K562 (cell line): ENCODE data around the gene CDC14A. TPM values are rescaled to one million over a fixed set of nuclear protein-coding genes. Genes with fewer than 3 reads are reported as not detected.

Experiments
- ATAC-seq: fragments of 200-7000 bp; cut with Tn5 transposase; 3 replicates; pipeline ENCODE4 v1.9.1; 2020; ENCODE audit warnings: moderate library complexity
- BruUV-seq: library from RNA; stranded (reverse); fragments of 400-500 nt; replicated peaks from 2 replicates; lab custom pipeline; 2021; lab: Mats Ljungman, UMichigan
- CTCF ChIA-PET: fragments of 300-600 bp; formaldehyde crosslinking; extraction: SDS; loops from one replicate; lab custom pipeline; 2021; ENCODE audit warnings: low intra/inter-chr PET ratio; lab: Yijun Ruan, JAX
- POLR2A ChIA-PET: fragments of 300-600, 350-650 bp; sonication (Branson Sonifier 250); formaldehyde crosslinking; extraction: SDS; loops from one replicate; lab custom pipeline; 2021; ENCODE audit warnings: antibody characterized with exemption, inconsistent platforms; lab: Yijun Ruan, JAX
- DNase-seq, 4 experiments: peaks; one replicate each; pipeline versions ENCODE4 v3.0.0 to v3.0.0-alpha.2; 2011 to 2018; ENCODE audit warnings: low spot score in 3 of 4, mixed read lengths in 3 of 4; ENCODE audit errors: extremely low read depth in 1 of 4
- FAIRE-seq: peaks from 2 replicates; lab custom pipeline; 2011; peaks lifted over from hg19 to GRCh38; lab: Jason Lieb, UNC
- H2AFZ ChIP-seq: 2 replicates; pipeline ENCODE4 v1.6.0; 2011; ENCODE audit warnings: low read depth, low read length, control low read depth, inconsistent platforms
- H3K27ac ChIP-seq: fragments of 200-600 bp; 3 replicates; pipeline ENCODE4 v1.8.0; 2011; ENCODE audit warnings: low read depth, mild to moderate bottlenecking, control low read depth, inconsistent platforms, low read length, moderate library complexity, mixed read lengths; ENCODE audit errors: extremely low read depth
- H3K27me3 ChIP-seq, 2 experiments: fragments of 300-600 bp in 1 of 2; 2 replicates in 1 of 2; 3 replicates in 1 of 2; pipeline versions ENCODE4 v1.6.0 to v1.8.0; 2011; ENCODE audit warnings: inconsistent platforms in 2 of 2, low read length in 2 of 2, mild to moderate bottlenecking in 1 of 2, mixed read lengths in 1 of 2, moderate library complexity in 1 of 2; ENCODE audit not compliant: control insufficient read depth in 2 of 2, insufficient read depth in 2 of 2
- H3K36me3 ChIP-seq: fragments of 300-600 bp; 3 replicates; pipeline ENCODE4 v1.8.0; 2011; ENCODE audit warnings: mild to moderate bottlenecking, low read length, inconsistent platforms; ENCODE audit not compliant: control insufficient read depth, insufficient read depth
- H3K4me1 ChIP-seq, 2 experiments: fragments of 200-600 bp in 1 of 2; replicated peaks in 1 of 2; 2 replicates in 1 of 2; 3 replicates in 1 of 2; pipeline versions ENCODE4 v1.5.1 to v1.8.0; 2011; ENCODE audit warnings: inconsistent platforms in 2 of 2, low read length in 2 of 2, mild to moderate bottlenecking in 1 of 2, mixed read lengths in 1 of 2, moderate library complexity in 1 of 2; ENCODE audit not compliant: control insufficient read depth in 2 of 2, insufficient read depth in 2 of 2
- H3K4me2 ChIP-seq: 2 replicates; pipeline ENCODE4 v1.6.1; 2011; ENCODE audit warnings: low read length, control low read depth, inconsistent platforms, mixed read lengths; ENCODE audit not compliant: insufficient read depth
- H3K4me3 ChIP-seq: fragments of 200-600 bp; sonication (generic), shearing (Covaris generic); 2 replicates; pipeline ENCODE4 v1.5.1; 2016; ENCODE audit warnings: control low read depth, inconsistent platforms
- H3K79me2 ChIP-seq: fragments of 200-600 bp; 3 replicates; pipeline ENCODE4 v1.8.0; 2011; ENCODE audit warnings: low read length, inconsistent platforms; ENCODE audit not compliant: control insufficient read depth, insufficient read depth
- H3K9ac ChIP-seq, 2 experiments: 2 replicates each; pipeline versions ENCODE4 v1.6.0 to v1.6.1; 2011; ENCODE audit warnings: low read depth in 2 of 2, low read length in 2 of 2, control low read depth in 1 of 2, inconsistent platforms in 1 of 2, mild to moderate bottlenecking in 1 of 2, mixed read lengths in 1 of 2; ENCODE audit not compliant: insufficient read depth in 1 of 2
- H3K9me1 ChIP-seq: one replicate; pipeline ENCODE4 v1.6.0; 2011; ENCODE audit warnings: inconsistent platforms, mild to moderate bottlenecking, low read length, moderate library complexity; ENCODE audit not compliant: control insufficient read depth, insufficient read depth
- H3K9me3 ChIP-seq: replicated peaks from 2 replicates; pipeline ENCODE4 v1.5.1; 2011; ENCODE audit warnings: low read depth, low read length, inconsistent platforms; ENCODE audit not compliant: control insufficient read depth, insufficient read depth
- H4K20me1 ChIP-seq: replicated peaks from 2 replicates; pipeline ENCODE4 v1.6.1; 2011; ENCODE audit warnings: low read length, inconsistent platforms, mixed read lengths; ENCODE audit not compliant: control insufficient read depth, insufficient read depth
- CBFA2T2 ChIP-seq: fragments of 450-650 bp; conservative IDR thresholded peaks from 2 replicates; pipeline ENCODE4 v1.6.1; 2017; ENCODE audit warnings: mild to moderate bottlenecking
- HMGN3 ChIP-seq: IDR thresholded peaks from 2 replicates; pipeline ENCODE4 v1.6.1; 2011; ENCODE audit warnings: borderline replicate concordance, low read depth, mild to moderate bottlenecking, mixed read lengths, low read length; ENCODE audit not compliant: insufficient read length; ENCODE audit errors: extremely low read depth
- JUNB ChIP-seq: fragments of 450-650 bp; formaldehyde crosslinking; conservative IDR thresholded peaks from 2 replicates; pipeline ENCODE4 v1.4.0; 2020; ENCODE audit warnings: mild to moderate bottlenecking
- MYBL2 ChIP-seq, 2 experiments: fragments of 450-650 bp in 1 of 2; sonication (generic) in 1 of 2; formaldehyde crosslinking in 1 of 2; IDR thresholded peaks; 2 replicates each; pipeline versions ENCODE4 v1.6.1 to v1.8.1; 2017 to 2022; ENCODE audit warnings: borderline replicate concordance in 1 of 2, inconsistent platforms in 1 of 2, low read depth in 1 of 2, mild to moderate bottlenecking in 1 of 2, missing genetic modification reagents in 1 of 2, moderate library complexity in 1 of 2
- MYNN ChIP-seq, 2 experiments: sonication (generic); formaldehyde crosslinking in 1 of 2; IDR thresholded peaks; 2 replicates each; pipeline versions ENCODE4 v1.5.0 to v1.6.1; 2016 to 2020; ENCODE audit warnings: antibody characterized with exemption in 1 of 2, missing genetic modification reagents in 1 of 2
- NR2C1 ChIP-seq, 2 experiments: fragments of 450-650 bp; IDR thresholded peaks; 2 replicates each; pipeline ENCODE4 v1.6.1; 2017; ENCODE audit warnings: mild to moderate bottlenecking in 2 of 2, antibody characterized with exemption in 1 of 2, inconsistent platforms in 1 of 2, missing compliant biosample characterization in 1 of 2, missing genetic modification characterization in 1 of 2
- NR2C2 ChIP-seq, 2 experiments: fragments of 200-800 bp in 1 of 2; sonication (Bioruptor generic) in 1 of 2; sonication (generic) in 1 of 2; formaldehyde crosslinking in 1 of 2; IDR thresholded peaks; 2 replicates each; pipeline versions ENCODE4 v1.6.1 to v1.8.0; 2016 to 2022; ENCODE audit warnings: mild to moderate bottlenecking in 1 of 2, missing compliant biosample characterization in 1 of 2, missing genetic modification characterization in 1 of 2, missing genetic modification reagents in 1 of 2
- RBM34 ChIP-seq: fragments of 200-400 bp; formaldehyde crosslinking; IDR thresholded peaks from 2 replicates; pipeline ENCODE4 v1.6.1; 2018; ENCODE audit warnings: low read length, borderline replicate concordance; ENCODE audit not compliant: insufficient read depth
- RCOR1 ChIP-seq, 2 experiments: IDR thresholded peaks; 2 replicates each; pipeline ENCODE4 v1.6.1; 2012; ENCODE audit warnings: low read depth in 2 of 2, low read length in 2 of 2, borderline replicate concordance in 1 of 2, improper control_type of control experiment in 1 of 2
- ZNF143 ChIP-seq: sonication (generic); formaldehyde crosslinking; IDR thresholded peaks from 2 replicates; pipeline ENCODE4 v1.9.0; 2022; ENCODE audit warnings: mild to moderate bottlenecking, missing genetic modification reagents
- WGBS: fragments of 100-300 bp; shearing (Covaris generic); methylation state at CpG from one replicate; pipeline ENCODE4 v1.1.6; 2016; ENCODE audit warnings: low coverage, mixed read lengths; ENCODE audit not compliant: insufficient coverage; ENCODE audit errors: missing lambda C conversion rate; 5-methylcytosine and 5-hydroxymethylcytosine counted together
- in situ Hi-C: fragments of 300-500 bp; cut with MboI; formaldehyde crosslinking; loops from 4 replicates; pipeline ENCODE4 v1.15.0; 2018; ENCODE audit warnings: inconsistent platforms, mixed read lengths
- intact Hi-C: fragments of 100-400 bp; cut with micrococcal nuclease; formaldehyde crosslinking; loops from 2 replicates; pipeline ENCODE4 v1.14.2; 2022
- polyA plus RNA-seq, 8 experiments: library from polyadenylated mRNA; depleted of rRNA in 4 of 8; stranded (reverse) in 5 of 8; unstranded in 3 of 8; fragments of >200 nt; fragmentation: Nextera tagmentation in 2 of 8; fragmentation: Illumina TruSeq in 1 of 8; extraction: Ambion mirVana in 2 of 8; extraction: Trizol in 1 of 8; gene quantifications; 2 replicates each; pipeline versions ENCODE4 v1.2.1 to v1.2.3, GENCODE V29; 2011 to 2014; ENCODE audit warnings: inconsistent platforms in 1 of 8, missing spikeins in 1 of 8
- total RNA-seq, 7 experiments: library from RNA; depleted of rRNA in 6 of 7; stranded (reverse); fragments of >200 nt in 6 of 7; fragmentation: Illumina TruSeq in 2 of 7; extraction: Trizol in 2 of 7; gene quantifications; 2 replicates each; pipeline versions ENCODE4 v1.2.1 to v1.2.3, GENCODE V29; 2011 to 2021; ENCODE audit warnings: low replicate concordance in 1 of 7

CDC14A gene
- total and polyA plus RNA-seq, 9 of the 15 experiments (the other 6 are each of a cell fraction or from before 2014, with no cell fraction given), result 17.0 to 74.3 (median 33.4) TPM

DNA sequence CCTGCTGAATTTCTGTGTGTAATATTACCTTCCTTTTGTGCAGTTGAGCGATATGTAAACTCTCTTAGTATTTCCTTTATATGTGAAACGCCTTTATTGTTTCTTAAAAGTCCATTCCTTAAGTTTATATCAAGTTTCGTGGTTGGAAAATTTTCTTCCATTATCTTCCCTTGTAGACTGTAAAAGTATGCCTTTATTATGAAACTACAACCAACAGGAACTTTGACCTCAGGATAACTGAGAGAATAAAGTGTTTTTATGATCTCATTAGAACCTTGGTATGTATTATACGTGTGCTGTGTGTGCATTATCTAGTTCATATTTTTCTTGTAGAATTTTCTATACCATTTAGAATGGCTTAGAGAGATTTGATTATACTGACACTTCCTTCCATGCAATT is 3.1 kb upstream of the CDC14A start:
- ChIA-PET CTCF (no interaction called here), POLR2A (interaction anchor here (0.6 to 3.0 kb wide), 4 partner anchors 12 to 87 kb away, joined by 3 to 17 read pairs (median 6); no protein-coding TSS in a partner anchor)
- H3K79me2 ChIP-seq, result peaks cover 23% of the 10 kb centered on the region
- peak overlapping the region; percentile 88 for H2AFZ ChIP-seq
- H3K36me3 ChIP-seq, result peaks cover 3% of the 10 kb centered on the region; the same call in 1 of the 3 replicates
- DNase-seq, result no peak
- no peaks in the 10 kb centered on the region for H3K27me3 ChIP-seq
- 26% methylated on average over 4 of the region's 4 CpGs for WGBS
- no peak overlapping the region for H3K4me3 ChIP-seq
- H3K9ac ChIP-seq, result peak overlapping the region in 1 of 2 experiments; percentile 62; a peak in 2 of 4 replicates
- H4K20me1 ChIP-seq, result no peaks in the 10 kb centered on the region
- peak overlapping the region; percentile 54 for H3K4me2 ChIP-seq
- in situ Hi-C loops, result no loop called here
- H3K9me1 ChIP-seq, result no peaks in the 10 kb centered on the region
- no peak for FAIRE-seq
- intact Hi-C loops, result no loop called here
- H3K27ac ChIP-seq, result peak overlapping the region; percentile 69
- BruUV-seq, result no TSS peak
- TF ChIP-seq RCOR1 (IDR thresholded peaks at IDR 0.05; ENCODE audit: borderline replicate concordance in 1 of 2, low read depth in 2 of 2, low read length in 2 of 2) (no peak), RBM34 (no peak), MYNN (IDR thresholded peaks at IDR 0.05) (peak; percentile 97), MYNN (CRISPR knock-in tag; IDR thresholded peaks at IDR 0.05) (no peak), ZNF143 (CRISPR knock-in tag) (no peak), CBFA2T2 (no peak), HMGN3 (no peak), MYBL2 (IDR thresholded peaks at IDR 0.05; ENCODE audit: low read depth) (0 out of 2 replicates have a peak, but pooled peaks have one; percentile 1), MYBL2 (CRISPR knock-in tag; IDR thresholded peaks at IDR 0.05; ENCODE audit: borderline replicate concordance) (no peak), NR2C2 (CRISPR knock-in tag; IDR thresholded peaks at IDR 0.05) (no peak), NR2C2 (tag; IDR thresholded peaks at IDR 0.05) (peak; percentile 46; the same call in 1 of the 2 replicates), JUNB (CRISPR knock-in tag) (no peak), NR2C1 (IDR thresholded peaks at IDR 0.05) (peak; percentile 65), NR2C1 (tag; IDR thresholded peaks at IDR 0.05) (peak; percentile 14; the same call in 1 of the 2 replicates)
- TF ChIP-seq, all 486 proteins: peak for 4
- ATAC-seq, result no peak
- Histone ChIP-seq H3K9me3 (no peaks in the 10 kb centered on the region), H3K4me1 (peaks cover 24 to 38% of the 10 kb centered on the region in 2 experiments)
